T-cell (primary cell): Measurements from ENCODE around the gene TCEA3. TPM values are rescaled to one million over a fixed set of nuclear protein-coding genes. Genes with fewer than 3 reads are reported as not detected.

ENCODE experiments used
- ATAC-seq, 4 experiments: fragments of 200-7000 bp in 3 of 4; fragments of 150-1000 bp in 1 of 4; cut with Tn5 transposase; replicated peaks in 1 of 4; 1 replicate in 3 of 4; 2 replicates in 1 of 4; pipeline ENCODE4 v1.10.0; 2021; ENCODE audit warnings: moderate library complexity in 3 of 4, mild to moderate bottlenecking in 2 of 4, moderate number of reproducible peaks in 1 of 4
- CTCF ChIA-PET, 2 donors: fragments of 300-600 bp; sonication (Branson Sonifier 250); formaldehyde crosslinking; loops; one replicate each; lab custom pipeline; 2022; ENCODE audit warnings: antibody characterized with exemption in 2 of 2; lab: Charles Lee
- POLR2A ChIA-PET, 2 donors: fragments of 300-600 bp; sonication (Branson Sonifier 250); formaldehyde crosslinking; loops; one replicate each; lab custom pipeline; 2022; ENCODE audit warnings: antibody characterized with exemption in 2 of 2; lab: Charles Lee
- DNase-seq, 35 experiments: peaks; one replicate each; pipeline versions ENCODE4 v3.0.0 to v3.0.0-alpha.2; 2013 to 2023
- H3K27ac ChIP-seq: one replicate; pipeline ENCODE4 v1.5.1; 2013; ENCODE audit warnings: low read length
- H3K27me3 ChIP-seq, 2 experiments: replicated peaks in 1 of 2; 1 replicate in 1 of 2; 2 replicates in 1 of 2; pipeline versions ENCODE4 v1.6.1 to v1.7.0; 2013; ENCODE audit warnings: low read length in 1 of 2, mixed read lengths in 1 of 2; ENCODE audit not compliant: control insufficient read depth in 2 of 2, insufficient read depth in 2 of 2; ENCODE audit errors: extremely low read depth in 1 of 2
- H3K36me3 ChIP-seq, 2 donors: 1 replicate in 1 of 2; 2 replicates in 1 of 2; pipeline versions ENCODE4 v1.6.1 to v1.7.0; 2013; ENCODE audit warnings: low read length in 1 of 2; ENCODE audit not compliant: control insufficient read depth in 2 of 2, insufficient read depth in 1 of 2; ENCODE audit errors: extremely low read depth in 1 of 2
- H3K4me1 ChIP-seq, 2 experiments: 1 replicate in 1 of 2; 2 replicates in 1 of 2; pipeline versions ENCODE4 v1.6.1 to v1.7.0; 2013; ENCODE audit warnings: low read length in 2 of 2, mixed read lengths in 1 of 2; ENCODE audit not compliant: insufficient read depth in 2 of 2, control insufficient read depth in 1 of 2; ENCODE audit errors: extremely low read depth in 1 of 2
- H3K4me3 ChIP-seq, 2 donors: 1 replicate in 1 of 2; 2 replicates in 1 of 2; pipeline versions ENCODE4 v1.5.1 to v1.7.0; 2013; ENCODE audit warnings: mild to moderate bottlenecking in 2 of 2, low read length in 1 of 2, moderate library complexity in 1 of 2; ENCODE audit not compliant: control insufficient read depth in 1 of 2; ENCODE audit errors: extremely low read depth in 1 of 2
- H3K9me3 ChIP-seq: 2 replicates; pipeline ENCODE4 v1.7.0; 2013
- H3K27ac Mint-ChIP-seq, 2 donors: one replicate each; pipeline ENCODE4 v1.8.0; 2020 to 2021; ENCODE audit warnings: mild to moderate bottlenecking in 2 of 2, mixed read lengths in 2 of 2
- H3K27me3 Mint-ChIP-seq, 2 donors: one replicate each; pipeline ENCODE4 v1.8.0; 2021 to 2022; ENCODE audit warnings: mixed read lengths in 2 of 2
- H3K36me3 Mint-ChIP-seq: one replicate; pipeline ENCODE4 v1.8.0; 2021; ENCODE audit warnings: mixed read lengths
- H3K4me1 Mint-ChIP-seq, 3 donors: one replicate each; pipeline ENCODE4 v1.8.0; 2020 to 2022; ENCODE audit warnings: mixed read lengths in 3 of 3, mild to moderate bottlenecking in 1 of 3
- H3K4me3 Mint-ChIP-seq, 3 donors: one replicate each; pipeline ENCODE4 v1.8.0; 2020 to 2022; ENCODE audit warnings: mild to moderate bottlenecking in 3 of 3, mixed read lengths in 3 of 3, moderate library complexity in 3 of 3
- H3K9me3 Mint-ChIP-seq, 3 donors: one replicate each; pipeline ENCODE4 v1.8.0; 2020 to 2022; ENCODE audit warnings: mixed read lengths in 3 of 3
- WGBS: methylation state at CpG from one replicate; pipeline ENCODE4 v1.1.5; 2013; ENCODE audit warnings: missing lambda C conversion rate; ENCODE audit not compliant: insufficient coverage; 5-methylcytosine and 5-hydroxymethylcytosine counted together
- total RNA-seq, 35 experiments: library from RNA in 6 of 35; stranded (reverse) in 6 of 35; fragments of 120-200 nt in 1 of 35; gene quantifications; one replicate each; pipeline versions ENCODE4 v1.2.1 to v1.2.4 and lab custom pipeline; 2013 to 2026

TCEA3 gene
- total RNA-seq, 5 donors from 2014 or later (not counting 1 experiment from before 2014, with no cell fraction given) = 16.1 to 39.9 (median 32.4) TPM

GRCh38 chr1:23331713-23332112, 92.8 kb downstream of the TCEA3 start:
- no peak for DNase-seq
- ChIA-PET CTCF (interaction anchor here (0.6 to 0.7 kb wide), 2 partner anchors 13 to 222 kb away, joined by 3 to 4 read pairs; no protein-coding TSS in a partner anchor), POLR2A (interaction anchor here in 1 of 2 donors (0.7 kb wide), 1 partner anchor 1488 kb away, joined by 3 read pairs; no protein-coding TSS in a partner anchor)
- ATAC-seq = no peak
- no peak overlapping the region for H3K4me3 Mint-ChIP-seq
- H3K4me1 Mint-ChIP-seq = peaks cover 11 to 34% (median 29%) of the 10 kb centered on the region in 3 donors
- no peaks in the 10 kb centered on the region for H3K27me3 ChIP-seq
- no peak overlapping the region for H3K4me3 ChIP-seq
- H3K4me1 ChIP-seq = no peaks in the 10 kb centered on the region
- H3K27me3 Mint-ChIP-seq = no peaks in the 10 kb centered on the region
- 97% methylated on average over 6 of the region's 8 CpGs for WGBS
- H3K36me3 ChIP-seq = peaks cover 4 to 75% of the 10 kb centered on the region in 2 donors
- no peak overlapping the region for H3K27ac ChIP-seq
- H3K36me3 Mint-ChIP-seq = peaks cover 51% of the 10 kb centered on the region
- H3K9me3 ChIP-seq = no peaks in the 10 kb centered on the region
- H3K9me3 Mint-ChIP-seq = no peaks in the 10 kb centered on the region
- H3K27ac Mint-ChIP-seq = no peak overlapping the region

Other genes with a start within 250 kb of the TCEA3 start
- gene HTR1D, start 207.2 kb downstream of the TCEA3 start, total RNA-seq = not detected
- 100 to 1,000 TPM in 4 of 5 donors, 10 to 100 TPM in 1; 98.2 to 122 (median 109) TPM for gene HNRNPR, start 80.5 kb downstream of the TCEA3 start, total RNA-seq
- gene ZNF436, start 54.9 kb downstream of the TCEA3 start, total RNA-seq = 1 to 10 TPM; 4.6 to 9.8 (median 9.3) TPM
- gene ASAP3, start 59.4 kb upstream of the TCEA3 start, total RNA-seq = 1 to 10 TPM; 1.2 to 2.8 (median 2.1) TPM
- 1 to 10 TPM; 1.7 to 3.1 (median 2.5) TPM for gene E2F2, start 106.5 kb upstream of the TCEA3 start, total RNA-seq
- 10 to 100 TPM; 20.7 to 99.7 (median 81.3) TPM for gene ID3, start 134.8 kb upstream of the TCEA3 start, total RNA-seq